GM12878 (cell line): Measurements from ENCODE around the gene DLG2. TPM values are rescaled to one million over a fixed set of nuclear protein-coding genes. Genes with fewer than 3 reads are reported as not detected.

Source experiments
- CBX3 ChIP-seq: fragments of 200-600 bp; sonication (generic); IDR thresholded peaks from 2 replicates; pipeline ENCODE4 v1.6.1; 2016; ENCODE audit warnings: low read depth, borderline replicate concordance
- KDM1A ChIP-seq: fragments of 200-600 bp; sonication (generic); IDR thresholded peaks from 2 replicates; pipeline ENCODE4 v1.6.1; 2016; ENCODE audit warnings: borderline replicate concordance
- NFIC ChIP-seq: IDR thresholded peaks from 2 replicates; pipeline ENCODE4 v1.6.1; 2012; ENCODE audit warnings: low read depth, mild to moderate bottlenecking, inconsistent platforms, low read length, moderate library complexity
- RAD21 ChIP-seq: IDR thresholded peaks from 2 replicates; pipeline ENCODE4 v1.6.1; 2011; ENCODE audit warnings: mild to moderate bottlenecking, low read depth, low read length, moderate library complexity; ENCODE audit not compliant: insufficient read depth
- SPI1 ChIP-seq: IDR thresholded peaks from 2 replicates; pipeline ENCODE4 v1.6.1; 2011; ENCODE audit warnings: low read depth, mild to moderate bottlenecking, low read length, moderate library complexity, borderline replicate concordance; ENCODE audit not compliant: insufficient read depth
- SREBF1 ChIP-seq: IDR thresholded peaks from 2 replicates; pipeline ENCODE4 v1.6.1; 2012; ENCODE audit warnings: mild to moderate bottlenecking, low read length
- ZSCAN29 ChIP-seq: fragments of 450-650 bp; IDR thresholded peaks from 2 replicates; pipeline ENCODE4 v1.6.1; 2017; ENCODE audit warnings: mild to moderate bottlenecking, moderate library complexity
- polyA plus RNA-seq, 11 experiments: library from polyadenylated mRNA; depleted of rRNA in 4 of 11; unstranded in 6 of 11; stranded (reverse) in 5 of 11; fragments of >200 nt; fragmentation: Nextera tagmentation in 4 of 11; fragmentation: Illumina TruSeq in 1 of 11; extraction: Ambion mirVana in 4 of 11; extraction: Trizol in 1 of 11; gene quantifications; 1 replicate in 1 of 11; 2 replicates in 10 of 11; pipeline versions ENCODE4 v1.2.1 to v1.2.3, GENCODE V29; 2011 to 2016; ENCODE audit warnings: inconsistent platforms in 2 of 11, missing spikeins in 2 of 11, low read depth in 1 of 11
- total RNA-seq, 4 experiments: library from RNA; depleted of rRNA in 3 of 4; stranded (reverse); fragments of >200 nt in 3 of 4; fragmentation: Illumina TruSeq in 1 of 4; extraction: Trizol in 1 of 4; gene quantifications; 2 replicates each; pipeline versions ENCODE4 v1.2.1 to v1.2.3, GENCODE V29; 2013 to 2021
- TF ChIP-seq, protein P1 (sequence below): fragments of 450-650 bp; IDR thresholded peaks from 2 replicates; pipeline ENCODE4 v1.6.1; 2017; ENCODE audit warnings: mild to moderate bottlenecking, moderate library complexity
- TF ChIP-seq, protein P2 (sequence below): fragments of 450-650 bp; IDR thresholded peaks from 2 replicates; pipeline ENCODE4 v1.6.1; 2018; ENCODE audit warnings: mild to moderate bottlenecking, low read depth, moderate library complexity; ENCODE audit not compliant: partially characterized antibody

Gene DLG2
- total and polyA plus RNA-seq, 10 of the 15 experiments (the other 5 are each of a cell fraction or from before 2014, with no cell fraction given), result 0.09 to 0.98 (median 0.35) TPM

DNA sequence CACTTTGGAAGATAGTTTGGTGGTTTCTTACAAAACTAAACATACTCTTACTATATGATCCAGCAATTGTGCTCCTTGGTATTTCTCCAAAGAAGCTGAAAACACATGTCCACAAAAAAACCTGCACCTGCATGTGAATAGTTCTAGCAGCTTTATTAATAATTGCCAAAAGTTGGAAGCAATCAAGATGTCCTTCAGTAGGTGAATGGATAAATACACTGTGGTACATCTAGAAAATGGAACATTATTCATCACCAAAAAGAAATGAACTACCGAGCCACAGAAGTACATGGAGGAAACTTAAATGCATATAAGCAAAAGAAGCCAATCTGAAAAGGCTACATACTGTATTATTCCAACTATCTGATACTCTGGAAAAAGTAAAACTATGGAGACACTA, 1771.9 kb downstream of the DLG2 start (continued):
- TF ChIP-seq SPI1 (no peak), NFIC (no peak), RAD21 (no peak), SREBF1 (no peak), ZSCAN29 (no peak), KDM1A (no peak), CBX3 (no peak)
- TF ChIP-seq, protein P1, sequence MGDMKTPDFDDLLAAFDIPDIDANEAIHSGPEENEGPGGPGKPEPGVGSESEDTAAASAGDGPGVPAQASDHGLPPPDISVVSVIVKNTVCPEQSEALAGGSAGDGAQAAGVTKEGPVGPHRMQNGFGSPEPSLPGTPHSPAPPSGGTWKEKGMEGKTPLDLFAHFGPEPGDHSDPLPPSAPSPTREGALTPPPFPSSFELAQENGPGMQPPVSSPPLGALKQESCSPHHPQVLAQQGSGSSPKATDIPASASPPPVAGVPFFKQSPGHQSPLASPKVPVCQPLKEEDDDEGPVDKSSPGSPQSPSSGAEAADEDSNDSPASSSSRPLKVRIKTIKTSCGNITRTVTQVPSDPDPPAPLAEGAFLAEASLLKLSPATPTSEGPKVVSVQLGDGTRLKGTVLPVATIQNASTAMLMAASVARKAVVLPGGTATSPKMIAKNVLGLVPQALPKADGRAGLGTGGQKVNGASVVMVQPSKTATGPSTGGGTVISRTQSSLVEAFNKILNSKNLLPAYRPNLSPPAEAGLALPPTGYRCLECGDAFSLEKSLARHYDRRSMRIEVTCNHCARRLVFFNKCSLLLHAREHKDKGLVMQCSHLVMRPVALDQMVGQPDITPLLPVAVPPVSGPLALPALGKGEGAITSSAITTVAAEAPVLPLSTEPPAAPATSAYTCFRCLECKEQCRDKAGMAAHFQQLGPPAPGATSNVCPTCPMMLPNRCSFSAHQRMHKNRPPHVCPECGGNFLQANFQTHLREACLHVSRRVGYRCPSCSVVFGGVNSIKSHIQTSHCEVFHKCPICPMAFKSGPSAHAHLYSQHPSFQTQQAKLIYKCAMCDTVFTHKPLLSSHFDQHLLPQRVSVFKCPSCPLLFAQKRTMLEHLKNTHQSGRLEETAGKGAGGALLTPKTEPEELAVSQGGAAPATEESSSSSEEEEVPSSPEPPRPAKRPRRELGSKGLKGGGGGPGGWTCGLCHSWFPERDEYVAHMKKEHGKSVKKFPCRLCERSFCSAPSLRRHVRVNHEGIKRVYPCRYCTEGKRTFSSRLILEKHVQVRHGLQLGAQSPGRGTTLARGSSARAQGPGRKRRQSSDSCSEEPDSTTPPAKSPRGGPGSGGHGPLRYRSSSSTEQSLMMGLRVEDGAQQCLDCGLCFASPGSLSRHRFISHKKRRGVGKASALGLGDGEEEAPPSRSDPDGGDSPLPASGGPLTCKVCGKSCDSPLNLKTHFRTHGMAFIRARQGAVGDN, result no peak
- TF ChIP-seq, protein P2, sequence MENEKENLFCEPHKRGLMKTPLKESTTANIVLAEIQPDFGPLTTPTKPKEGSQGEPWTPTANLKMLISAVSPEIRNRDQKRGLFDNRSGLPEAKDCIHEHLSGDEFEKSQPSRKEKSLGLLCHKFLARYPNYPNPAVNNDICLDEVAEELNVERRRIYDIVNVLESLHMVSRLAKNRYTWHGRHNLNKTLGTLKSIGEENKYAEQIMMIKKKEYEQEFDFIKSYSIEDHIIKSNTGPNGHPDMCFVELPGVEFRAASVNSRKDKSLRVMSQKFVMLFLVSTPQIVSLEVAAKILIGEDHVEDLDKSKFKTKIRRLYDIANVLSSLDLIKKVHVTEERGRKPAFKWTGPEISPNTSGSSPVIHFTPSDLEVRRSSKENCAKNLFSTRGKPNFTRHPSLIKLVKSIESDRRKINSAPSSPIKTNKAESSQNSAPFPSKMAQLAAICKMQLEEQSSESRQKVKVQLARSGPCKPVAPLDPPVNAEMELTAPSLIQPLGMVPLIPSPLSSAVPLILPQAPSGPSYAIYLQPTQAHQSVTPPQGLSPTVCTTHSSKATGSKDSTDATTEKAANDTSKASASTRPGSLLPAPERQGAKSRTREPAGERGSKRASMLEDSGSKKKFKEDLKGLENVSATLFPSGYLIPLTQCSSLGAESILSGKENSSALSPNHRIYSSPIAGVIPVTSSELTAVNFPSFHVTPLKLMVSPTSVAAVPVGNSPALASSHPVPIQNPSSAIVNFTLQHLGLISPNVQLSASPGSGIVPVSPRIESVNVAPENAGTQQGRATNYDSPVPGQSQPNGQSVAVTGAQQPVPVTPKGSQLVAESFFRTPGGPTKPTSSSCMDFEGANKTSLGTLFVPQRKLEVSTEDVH, result no peak
